Esophagus muscularis mucosa (tissue), 4 donors: ENCODE results near the gene HMGA1.

Source experiments
- EP300 ChIP-seq: sonication (generic); formaldehyde crosslinking; IDR thresholded peaks from one replicate; pipeline ENCODE4 v1.6.1; 2017; ENCODE audit warnings: antibody characterized with exemption
- POLR2A ChIP-seq: fragments of 450-650 bp; IDR thresholded peaks from one replicate; pipeline ENCODE4 v1.6.1; 2017; ENCODE audit warnings: antibody characterized with exemption, moderate library complexity, mild to moderate bottlenecking, low read depth
- POLR2AphosphoS5 ChIP-seq, 2 donors: sonication (generic); formaldehyde crosslinking; IDR thresholded peaks; one replicate each; pipeline ENCODE4 v1.6.1; 2017; ENCODE audit warnings: antibody characterized with exemption in 2 of 2
- TF ChIP-seq, protein P1 (sequence below), 3 experiments: fragments of 200-600 bp in 2 of 3; fragments of 450-650 bp in 1 of 3; sonication (generic) in 2 of 3; IDR thresholded peaks; one replicate each; pipeline ENCODE4 v1.5.1; 2017 to 2019; ENCODE audit warnings: antibody characterized with exemption in 3 of 3, mild to moderate bottlenecking in 2 of 3, moderate library complexity in 1 of 3

DNA sequence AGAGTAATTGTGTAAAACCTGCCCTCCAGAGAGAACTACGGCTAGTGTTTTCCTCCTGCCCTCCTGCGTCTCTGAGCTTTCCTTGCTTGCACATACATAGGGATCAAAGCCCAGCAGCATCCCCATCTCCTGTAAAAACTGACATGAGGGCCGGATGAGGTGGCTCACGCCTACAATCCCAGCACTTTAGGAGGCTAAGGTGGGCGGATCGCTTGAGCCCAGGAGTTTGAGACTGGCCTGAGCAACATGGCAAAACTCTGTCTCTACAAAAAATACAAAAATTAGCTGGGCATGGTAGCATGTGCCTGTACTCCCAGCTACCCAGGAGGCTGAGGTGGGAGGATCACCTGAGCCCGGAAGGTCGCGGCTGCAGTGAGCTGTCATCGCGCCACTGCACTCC, 52.5 kb downstream of the HMGA1 start:
- TF ChIP-seq, protein P1, sequence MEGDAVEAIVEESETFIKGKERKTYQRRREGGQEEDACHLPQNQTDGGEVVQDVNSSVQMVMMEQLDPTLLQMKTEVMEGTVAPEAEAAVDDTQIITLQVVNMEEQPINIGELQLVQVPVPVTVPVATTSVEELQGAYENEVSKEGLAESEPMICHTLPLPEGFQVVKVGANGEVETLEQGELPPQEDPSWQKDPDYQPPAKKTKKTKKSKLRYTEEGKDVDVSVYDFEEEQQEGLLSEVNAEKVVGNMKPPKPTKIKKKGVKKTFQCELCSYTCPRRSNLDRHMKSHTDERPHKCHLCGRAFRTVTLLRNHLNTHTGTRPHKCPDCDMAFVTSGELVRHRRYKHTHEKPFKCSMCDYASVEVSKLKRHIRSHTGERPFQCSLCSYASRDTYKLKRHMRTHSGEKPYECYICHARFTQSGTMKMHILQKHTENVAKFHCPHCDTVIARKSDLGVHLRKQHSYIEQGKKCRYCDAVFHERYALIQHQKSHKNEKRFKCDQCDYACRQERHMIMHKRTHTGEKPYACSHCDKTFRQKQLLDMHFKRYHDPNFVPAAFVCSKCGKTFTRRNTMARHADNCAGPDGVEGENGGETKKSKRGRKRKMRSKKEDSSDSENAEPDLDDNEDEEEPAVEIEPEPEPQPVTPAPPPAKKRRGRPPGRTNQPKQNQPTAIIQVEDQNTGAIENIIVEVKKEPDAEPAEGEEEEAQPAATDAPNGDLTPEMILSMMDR (IDR thresholded peaks at IDR 0.05) = no peak
- TF ChIP-seq POLR2A (no peak), EP300 (no peak), POLR2AphosphoS5 (IDR thresholded peaks at IDR 0.05) (no peak)
